ENCODE data around the gene GRIK1.

GRIK1 gene

DNA sequence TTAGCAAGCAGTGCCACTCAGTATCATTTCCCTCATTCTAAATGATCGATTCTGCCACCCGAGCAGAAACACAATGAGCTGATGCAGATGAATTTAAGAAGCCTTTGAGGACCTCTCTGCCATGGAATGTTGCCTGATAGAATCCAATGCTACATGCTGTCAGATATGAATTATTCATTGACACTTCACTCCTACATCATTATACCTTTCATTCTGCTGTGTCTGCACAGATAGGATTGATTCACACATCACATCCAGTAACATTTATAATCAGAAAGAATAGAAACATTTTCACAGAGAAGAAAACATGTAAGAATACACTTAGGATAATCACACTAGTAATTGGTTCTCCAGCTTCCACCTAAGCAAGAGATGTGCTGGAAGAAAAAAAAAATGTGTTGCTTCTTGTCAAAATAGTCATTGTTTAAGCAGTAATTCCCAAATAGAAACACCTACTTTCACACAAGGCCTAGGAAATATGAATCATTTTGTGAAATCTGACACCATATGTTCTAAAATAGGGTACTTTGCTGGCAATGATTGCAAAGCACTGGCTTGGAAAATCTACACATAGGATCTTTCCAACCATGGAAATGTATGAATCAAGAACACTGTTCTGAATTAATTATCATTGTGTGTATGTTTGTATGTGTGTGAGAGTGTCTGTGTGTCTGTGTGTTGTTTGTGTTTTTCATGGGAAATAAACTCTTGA, 110.1 kb downstream of the GRIK1 start:
- peak in 2 of 58 donors; percentile 22 to 33 for DNase-seq

GRCh38 chr21:29827647-29828046, 112.1 kb downstream of the GRIK1 start:
- DNase-seq, result no peak

GRCh38 chr21:29827236-29827635, 112.6 kb downstream of the GRIK1 start:
- DNase-seq, result no peak

- no peak for DNase-seq
Observed at GRCh38 chr21:29826386-29826785, 113.4 kb downstream of the GRIK1 start.

GRCh38 chr21:29825936-29826335, 113.9 kb downstream of the GRIK1 start:
- DNase-seq, result no peak

DNA sequence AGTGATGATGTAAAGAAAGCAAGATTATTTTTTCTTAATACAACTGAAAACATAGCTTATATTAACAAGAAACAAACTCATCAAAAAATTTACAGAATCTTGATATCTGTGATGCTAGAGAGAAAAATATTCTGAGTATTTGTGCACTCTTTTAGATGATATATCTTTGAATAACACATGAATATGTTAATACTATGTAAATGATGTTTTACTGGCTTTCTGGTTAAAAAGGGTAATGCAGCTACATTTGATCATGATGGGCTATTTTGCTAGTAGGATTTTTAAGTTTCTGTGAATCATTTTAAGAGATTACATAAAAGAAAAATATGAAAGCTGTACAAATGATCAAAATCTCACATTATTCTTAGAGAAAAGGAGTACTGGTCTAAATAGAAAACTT, 114.5 kb downstream of the GRIK1 start:
- no peak for DNase-seq

- no peak for DNase-seq
Observed at GRCh38 chr21:29822064-29822463, 117.7 kb downstream of the GRIK1 start.

- no peak for DNase-seq
Observed at GRCh38 chr21:29821230-29821629, 118.6 kb downstream of the GRIK1 start.

GRCh38 chr21:29819675-29820326, 120.0 kb downstream of the GRIK1 start:
- DNase-seq, result no peak

DNA sequence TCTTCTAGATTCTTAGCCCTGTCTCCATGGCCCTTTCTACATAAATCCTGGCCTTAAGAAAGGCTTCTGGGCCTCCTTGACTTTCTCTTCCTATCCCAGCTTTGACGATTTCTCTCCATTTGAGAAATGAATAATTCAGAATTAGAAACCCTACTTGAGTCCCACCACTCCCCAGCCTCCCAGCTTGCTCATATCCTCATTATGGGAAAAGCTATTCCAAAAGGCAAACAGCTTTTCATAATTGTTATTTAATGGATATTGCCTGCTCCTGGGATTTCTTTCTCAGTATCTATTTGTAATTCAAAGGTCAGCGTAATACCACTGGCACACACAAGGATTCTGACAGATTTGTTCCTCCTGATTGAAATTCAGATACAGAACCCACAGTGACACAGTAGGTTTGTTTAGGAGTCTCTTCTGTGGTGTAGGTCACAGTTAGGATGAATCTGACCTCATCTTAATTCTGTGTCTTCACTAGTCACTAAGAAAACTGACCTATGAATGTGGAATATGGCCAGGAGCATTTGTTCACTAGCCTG, 121.3 kb downstream of the GRIK1 start:
- DNase-seq, result no peak

GRCh38 chr21:29817450-29817849, 122.3 kb downstream of the GRIK1 start:
- no peak for DNase-seq

GRCh38 chr21:29812947-29813346, 126.8 kb downstream of the GRIK1 start:
- DNase-seq, result no peak

- no peak for DNase-seq
Observed at GRCh38 chr21:29810871-29811270, 128.9 kb downstream of the GRIK1 start.

DNA sequence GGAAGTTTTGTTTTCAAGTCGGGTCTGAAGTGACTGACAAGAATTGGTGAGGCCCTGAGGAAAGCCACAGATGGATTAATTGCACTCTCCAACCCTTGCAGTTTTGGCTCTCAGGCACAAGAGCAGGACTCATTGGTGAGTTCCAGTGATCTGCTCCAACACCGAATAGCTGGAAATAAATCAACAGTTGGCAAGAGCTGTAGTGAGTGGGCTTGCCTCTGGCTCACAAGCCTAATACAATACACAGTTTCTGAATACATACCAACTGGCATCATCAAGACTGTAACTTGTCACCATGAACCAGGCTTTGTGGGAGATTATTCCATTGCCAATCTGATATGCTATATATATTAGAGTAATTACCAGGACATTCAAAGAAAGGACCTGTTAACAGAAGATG, 131.6 kb downstream of the GRIK1 start:
- DNase-seq, result peak in 2 of 58 donors; percentile 1 to 25

DNA sequence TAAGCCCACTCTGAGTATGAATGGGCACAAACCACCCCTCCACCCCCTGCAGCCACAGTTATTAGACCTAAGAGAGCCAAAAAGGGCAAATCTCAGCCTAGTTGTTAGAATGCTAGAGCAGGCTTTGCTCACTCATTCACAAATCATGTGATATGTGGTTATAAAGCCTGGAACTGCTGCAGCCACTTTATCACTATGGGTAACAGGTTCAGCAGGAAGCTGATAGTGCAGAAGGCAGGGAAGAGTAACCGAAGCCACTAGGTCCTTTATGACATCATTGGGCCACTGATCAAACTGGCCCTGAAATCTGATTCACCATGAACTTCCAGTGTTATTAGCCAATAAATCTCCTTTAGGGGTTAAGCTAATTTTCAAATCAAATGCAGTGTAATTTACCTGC, 134.7 kb downstream of the GRIK1 start:
- no peak for DNase-seq

DNA sequence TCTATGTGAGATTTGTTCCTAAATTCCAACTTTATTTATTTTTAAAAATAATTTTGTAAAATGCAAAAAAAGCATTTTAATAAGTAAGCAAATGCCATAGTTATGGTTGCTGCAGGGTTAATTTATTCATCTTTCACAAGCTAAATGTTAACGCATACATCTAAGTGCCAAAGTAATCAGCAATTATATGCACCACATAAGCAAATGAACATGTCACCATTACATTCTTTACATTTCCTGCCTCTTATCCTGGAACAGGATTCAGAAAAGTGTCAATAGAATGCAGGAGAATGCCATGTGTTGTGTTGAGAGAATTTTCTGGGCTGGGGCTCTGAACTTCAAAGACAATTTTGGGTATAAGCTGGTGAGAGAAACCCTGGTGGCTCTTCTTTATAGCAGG, 136.6 kb downstream of the GRIK1 start:
- no peak for DNase-seq

DNA sequence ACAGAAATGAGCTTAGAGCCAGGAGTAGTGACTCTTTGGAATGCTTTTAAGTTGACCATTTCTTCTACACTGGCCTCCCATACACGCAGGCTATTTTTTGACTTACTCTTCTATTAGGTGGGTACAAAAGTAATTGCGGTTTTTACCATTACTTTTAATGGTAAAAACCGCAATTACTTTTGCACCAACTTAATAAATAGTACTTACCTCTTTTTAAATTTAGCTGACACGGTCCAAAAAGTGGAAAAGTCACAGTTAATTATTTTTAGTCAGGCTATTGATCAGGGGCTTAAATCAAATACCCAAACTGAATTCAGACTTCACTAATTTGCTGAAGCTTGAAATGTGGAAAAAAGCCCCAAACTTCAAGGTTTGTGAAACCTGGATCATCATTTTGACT, 138.7 kb downstream of the GRIK1 start:
- DNase-seq, result no peak

DNA sequence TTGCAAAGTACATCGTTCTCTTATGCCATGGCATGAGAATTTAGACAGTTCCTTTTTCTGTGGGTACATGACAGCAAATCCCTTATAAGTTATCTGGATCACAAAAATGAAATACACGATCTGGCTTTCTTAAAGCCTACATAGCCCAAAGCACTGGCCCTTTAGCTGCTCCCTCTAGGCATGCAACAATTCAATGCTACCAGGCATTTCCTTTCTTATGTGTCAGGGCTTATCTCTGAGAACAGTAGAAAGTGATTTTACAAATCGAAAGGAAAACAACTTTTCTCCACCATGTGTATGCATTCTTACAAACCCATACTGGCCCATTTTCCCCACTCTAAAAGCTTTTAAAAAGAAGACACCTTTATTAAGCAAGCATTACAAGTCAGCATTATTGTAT, 139.7 kb downstream of the GRIK1 start:
- no peak for DNase-seq

DNA sequence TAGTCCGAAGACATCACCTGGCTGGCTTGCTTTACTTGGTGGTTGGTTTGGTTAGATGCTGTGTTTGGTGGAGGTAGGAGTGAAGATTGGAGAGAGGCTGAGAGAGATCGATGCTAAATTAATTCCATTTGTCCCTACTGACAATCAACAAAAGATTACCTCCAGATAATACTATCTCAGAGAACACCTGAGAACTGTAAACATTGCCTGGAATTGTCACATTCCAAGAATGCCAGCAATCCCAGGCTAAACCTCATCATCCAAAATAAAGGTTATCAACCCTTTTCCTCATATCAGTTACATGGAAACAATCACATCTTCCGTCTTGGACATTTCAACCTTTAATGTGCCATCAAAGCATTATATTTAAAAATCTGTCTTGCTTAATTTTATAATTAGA, 141.0 kb downstream of the GRIK1 start:
- DNase-seq, result no peak

DNA sequence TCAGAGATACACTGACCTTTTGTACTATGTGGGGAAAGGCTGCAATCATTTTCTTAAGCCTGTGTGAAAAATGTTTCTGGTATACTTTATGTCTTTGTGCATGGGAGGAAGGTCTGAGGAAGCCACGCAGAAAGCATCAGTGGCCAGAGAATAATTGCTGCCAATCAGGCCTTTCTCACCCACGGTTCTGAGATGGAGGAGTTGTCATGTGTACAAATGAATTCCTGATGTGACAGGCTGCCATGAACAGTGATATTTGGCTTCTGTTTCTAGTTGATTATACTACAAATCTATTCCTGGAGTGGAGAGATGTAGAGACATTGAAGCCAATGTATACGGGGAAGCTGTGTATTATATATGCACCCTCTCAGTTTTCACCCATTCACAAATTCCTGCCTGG, 142.6 kb downstream of the GRIK1 start:
- DNase-seq, result no peak

DNA sequence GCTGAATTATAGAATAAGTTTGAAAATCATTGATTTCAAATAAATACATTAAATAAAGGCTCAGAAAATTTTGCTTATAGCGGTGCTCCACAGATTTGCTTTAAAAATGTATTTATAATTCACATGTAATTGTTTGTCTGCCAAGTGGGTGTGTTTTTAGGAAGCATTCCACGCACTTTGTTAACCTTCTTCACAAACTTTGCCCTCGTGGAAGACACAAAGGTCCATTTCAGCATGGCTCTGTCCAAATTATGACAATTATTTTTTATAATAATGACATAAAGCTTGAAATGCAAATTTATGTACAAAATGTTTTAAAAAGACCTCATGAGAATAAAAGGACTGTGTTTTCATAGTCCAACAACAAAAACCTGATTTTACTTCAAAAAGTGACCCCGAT, 146.1 kb downstream of the GRIK1 start:
- no peak for DNase-seq

DNA sequence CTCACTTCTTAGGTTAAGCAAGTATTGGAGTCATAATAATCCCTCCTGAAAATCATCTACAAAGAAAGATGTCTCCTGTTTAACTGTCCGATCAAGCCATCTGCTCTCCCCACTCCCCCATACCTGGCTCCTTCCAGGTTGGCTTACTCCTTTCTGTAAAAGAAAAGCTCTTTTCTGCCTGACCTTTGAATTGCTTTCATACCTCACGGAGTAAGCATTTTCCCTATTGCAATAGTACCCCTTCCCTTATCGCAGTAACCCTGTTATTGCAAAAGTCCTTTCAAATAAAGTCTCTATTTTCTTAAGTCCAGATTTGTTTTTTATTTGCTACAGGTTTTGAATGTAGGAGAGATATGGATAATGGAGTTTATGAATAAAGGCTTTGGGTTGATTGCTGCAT, 150.4 kb downstream of the GRIK1 start:
- DNase-seq, result no peak

DNA sequence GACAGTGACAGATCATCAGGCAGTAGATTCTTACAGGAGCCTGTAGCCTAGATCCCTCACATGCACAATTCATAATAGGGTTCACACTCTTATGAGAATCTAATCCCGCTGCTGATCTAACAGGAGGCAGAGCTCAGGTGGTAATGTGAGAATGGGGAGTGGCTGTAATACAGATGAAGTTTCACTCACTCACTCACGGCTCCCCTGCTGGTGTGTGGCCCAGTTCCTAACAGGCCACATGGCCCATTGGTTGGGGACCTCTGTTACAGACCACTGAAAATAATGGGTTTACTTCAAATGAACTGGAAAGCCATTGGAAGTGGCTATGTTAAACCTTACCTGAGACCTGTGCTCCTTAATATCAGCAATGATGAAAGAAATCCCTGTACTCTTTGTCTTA, 151.0 kb downstream of the GRIK1 start:
- DNase-seq, result no peak

Measured in anterior cingulate cortex (tissue), 58 donors.